KMS-11 (cell line): Measurements from ENCODE around the gene GRID1.
"Not testable (repeated sequence)": the region's sequence is repeated elsewhere in the genome, so short reads cannot be mapped to it uniquely, and the experiment has no call there.

Experiments
- H2AFZ ChIP-seq: fragments of 200-600 bp; sonication (generic); 2 replicates; pipeline ENCODE4 v1.6.1; 2016; ENCODE audit warnings: antibody characterized with exemption, mixed run types, low read depth
- H3K27ac ChIP-seq: fragments of 200-600 bp; sonication (generic); 2 replicates; pipeline ENCODE4 v1.6.1; 2016; ENCODE audit warnings: mild to moderate bottlenecking, mixed run types
- H3K27me3 ChIP-seq: fragments of 200-600 bp; sonication (generic); 2 replicates; pipeline ENCODE4 v1.6.1; 2017; ENCODE audit warnings: mild to moderate bottlenecking, low read depth, mixed run types, moderate library complexity; ENCODE audit not compliant: insufficient read depth
- H3K36me3 ChIP-seq: fragments of 200-600 bp; sonication (generic); 2 replicates; pipeline ENCODE4 v1.6.1; 2017; ENCODE audit warnings: mild to moderate bottlenecking, mixed run types; ENCODE audit not compliant: insufficient read depth
- H3K4me1 ChIP-seq: fragments of 200-600 bp; sonication (generic); 2 replicates; pipeline ENCODE4 v1.6.1; 2016; ENCODE audit warnings: mild to moderate bottlenecking, low read depth, mixed run types; ENCODE audit not compliant: poor library complexity, severe bottlenecking
- H3K4me2 ChIP-seq: fragments of 200-600 bp; sonication (generic); 2 replicates; pipeline ENCODE4 v1.7.0; 2016; ENCODE audit warnings: mild to moderate bottlenecking, mixed run types
- H3K4me3 ChIP-seq: fragments of 200-600 bp; sonication (generic); IDR thresholded peaks from 2 replicates; pipeline ENCODE4 v1.6.1; 2017; ENCODE audit warnings: low read depth, low read length, mixed read lengths; ENCODE audit not compliant: insufficient read depth
- H3K79me2 ChIP-seq: fragments of 200-600 bp; sonication (generic); 2 replicates; pipeline ENCODE4 v1.6.1; 2016; ENCODE audit warnings: low read depth, mixed run types; ENCODE audit not compliant: insufficient read depth
- H3K9ac ChIP-seq: fragments of 200-600 bp; sonication (generic); 2 replicates; pipeline ENCODE4 v1.6.1; 2016; ENCODE audit warnings: mild to moderate bottlenecking, mixed run types
- H4K20me1 ChIP-seq: fragments of 200-600 bp; sonication (generic); 2 replicates; pipeline ENCODE4 v1.6.1; 2016; ENCODE audit warnings: mild to moderate bottlenecking, mixed run types; ENCODE audit not compliant: insufficient read depth
- CTCF ChIP-seq: fragments of 200-600 bp; sonication (generic); conservative IDR thresholded peaks from 2 replicates; pipeline ENCODE4 v1.6.1; 2017; ENCODE audit warnings: low read depth, mild to moderate bottlenecking, antibody characterized with exemption, low read length, moderate library complexity, mixed read lengths

Gene GRID1

GRCh38 chr10:85848756-85849155 is 517.8 kb downstream of the GRID1 start:
- Histone ChIP-seq H3K27me3 (no peaks in the 10 kb centered on the region), H4K20me1 (no peaks in the 10 kb centered on the region), H2AFZ (no peak overlapping the region), H3K36me3 (no peaks in the 10 kb centered on the region), H3K4me1 (no peaks in the 10 kb centered on the region), H3K4me3 (no peak overlapping the region), H3K9ac (no peak overlapping the region), H3K79me2 (no peaks in the 10 kb centered on the region), H3K27ac (no peak overlapping the region), H3K4me2 (no peak overlapping the region)
- no peak for TF ChIP-seq CTCF

- H3K36me3 ChIP-seq = no peaks in the 10 kb centered on the region
- H4K20me1 ChIP-seq = no peaks in the 10 kb centered on the region
- H3K79me2 ChIP-seq = no peaks in the 10 kb centered on the region
- no peak overlapping the region for H3K9ac ChIP-seq
- H3K4me1 ChIP-seq = no peaks in the 10 kb centered on the region
- H3K27me3 ChIP-seq = no peaks in the 10 kb centered on the region
- no peak overlapping the region for H3K4me2 ChIP-seq
- H3K27ac ChIP-seq = no peak overlapping the region
- no peak overlapping the region for H2AFZ ChIP-seq
- no peak overlapping the region for H3K4me3 ChIP-seq
- no peak for TF ChIP-seq CTCF
These were observed 519.5 kb downstream of the GRID1 start for GRCh38 chr10:85847085-85847484.

DNA sequence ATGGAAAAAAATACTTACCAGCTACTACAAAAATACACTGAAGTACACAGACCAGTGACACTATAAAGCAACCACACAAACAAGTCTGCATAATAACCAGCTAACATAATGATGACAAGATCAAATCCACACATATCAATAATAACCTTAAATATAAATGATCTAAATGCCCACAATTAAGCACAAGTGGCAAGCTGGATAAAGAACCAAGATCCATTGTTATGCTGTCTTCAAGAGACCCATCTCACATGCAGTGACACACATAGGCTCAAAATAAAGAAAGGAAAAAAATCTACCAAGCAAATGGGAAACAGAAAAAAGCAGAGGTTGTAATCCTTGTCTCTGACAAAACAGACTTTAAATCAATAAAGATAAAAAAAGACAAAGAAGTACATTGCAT is 527.9 kb downstream of the GRID1 start:
- H3K27me3 ChIP-seq, H2AFZ ChIP-seq, H3K4me2 ChIP-seq, H3K79me2 ChIP-seq, H3K4me1 ChIP-seq, H4K20me1 ChIP-seq, H3K9ac ChIP-seq, H3K27ac ChIP-seq, H3K36me3 ChIP-seq, H3K4me3 ChIP-seq: not testable (repeated sequence)

- H3K4me2 ChIP-seq = no peak overlapping the region
- TF ChIP-seq CTCF = no peak
- no peaks in the 10 kb centered on the region for H4K20me1 ChIP-seq
- H3K9ac ChIP-seq = no peak overlapping the region
- no peaks in the 10 kb centered on the region for H3K36me3 ChIP-seq
- H3K4me1 ChIP-seq = no peaks in the 10 kb centered on the region
- H3K4me3 ChIP-seq = no peak overlapping the region
- no peaks in the 10 kb centered on the region for H3K79me2 ChIP-seq
- no peak overlapping the region for H2AFZ ChIP-seq
- no peak overlapping the region for H3K27ac ChIP-seq
- no peaks in the 10 kb centered on the region for H3K27me3 ChIP-seq
These were observed 533.6 kb downstream of the GRID1 start for GRCh38 chr10:85832988-85833387.

GRCh38 chr10:85831422-85831821 is 535.2 kb downstream of the GRID1 start:
- H3K79me2 ChIP-seq = no peaks in the 10 kb centered on the region
- H3K4me1 ChIP-seq = no peaks in the 10 kb centered on the region
- H3K36me3 ChIP-seq = no peaks in the 10 kb centered on the region
- no peak overlapping the region for H3K4me3 ChIP-seq
- H2AFZ ChIP-seq = no peak overlapping the region
- no peaks in the 10 kb centered on the region for H4K20me1 ChIP-seq
- no peaks in the 10 kb centered on the region for H3K27me3 ChIP-seq
- no peak overlapping the region for H3K9ac ChIP-seq
- no peak overlapping the region for H3K27ac ChIP-seq
- no peak overlapping the region for H3K4me2 ChIP-seq
- TF ChIP-seq CTCF = no peak
